ENCODE results near the gene TGDS.
"Not testable (repeated sequence)": the region's sequence is repeated elsewhere in the genome, so short reads cannot be mapped to it uniquely, and the experiment has no call there.

TGDS gene

DNA sequence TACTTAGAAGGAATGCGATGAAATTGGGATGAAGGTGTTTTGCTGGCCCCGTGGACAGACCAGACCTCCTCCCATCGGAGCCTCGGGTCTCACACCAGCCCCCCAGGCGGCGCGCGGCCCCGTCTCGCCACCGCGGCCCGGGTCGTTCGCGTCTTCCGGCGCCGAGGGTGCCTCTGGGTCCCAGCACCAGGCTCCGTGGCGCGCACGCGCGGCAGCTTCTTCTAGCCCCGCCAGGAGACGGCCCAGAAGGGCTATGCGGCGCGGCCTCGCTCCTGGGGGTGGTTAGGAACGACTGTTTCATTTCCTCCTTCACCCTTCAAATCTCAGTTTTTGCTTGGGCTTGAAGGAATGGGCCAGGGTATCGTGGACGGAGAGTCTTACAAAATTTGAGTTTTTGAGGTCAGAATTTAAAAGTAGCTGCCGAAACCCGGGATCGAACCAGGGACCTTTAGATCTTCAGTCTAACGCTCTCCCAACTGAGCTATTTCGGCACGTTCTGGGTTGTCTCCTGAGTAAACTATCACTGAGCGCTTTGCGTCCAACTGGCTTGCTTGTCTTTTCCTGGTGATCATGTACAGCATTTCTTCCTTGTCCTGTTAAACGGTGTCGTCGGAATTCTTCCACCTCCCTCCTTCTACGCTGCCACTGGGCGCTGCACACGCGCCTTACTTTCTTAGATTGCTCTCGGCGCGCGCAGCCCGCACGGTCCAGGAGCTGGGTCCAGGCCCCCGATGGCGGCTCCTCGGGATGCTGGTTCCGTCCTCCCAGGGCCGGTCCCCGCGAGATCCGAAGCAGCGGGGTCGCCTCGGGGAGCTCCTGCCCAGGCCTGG, 46.5 kb downstream of the TGDS start:
- DNase-seq: peak; percentile 92

DNA sequence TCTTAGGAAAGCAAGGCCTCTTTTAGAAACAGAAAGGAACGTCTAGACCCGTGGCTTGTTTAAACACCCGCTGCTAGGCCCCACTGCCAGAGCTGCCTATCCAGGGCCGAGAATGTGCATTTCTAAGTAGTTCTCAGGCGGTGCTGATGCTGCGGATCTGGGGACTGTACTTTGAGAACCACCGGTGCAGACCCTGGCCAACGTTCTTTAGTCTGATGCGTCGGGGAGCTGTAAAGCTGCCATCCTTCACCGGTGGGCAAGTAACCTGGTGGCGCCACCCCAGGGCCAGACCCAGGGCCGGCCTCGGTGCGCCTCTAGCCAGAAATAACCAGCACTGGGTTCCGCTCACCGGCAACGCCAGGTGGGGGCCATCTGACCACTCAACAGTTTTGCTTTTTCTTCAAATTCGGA, 47.1 kb downstream of the TGDS start:
- DNase-seq: peak; percentile 54

DNA sequence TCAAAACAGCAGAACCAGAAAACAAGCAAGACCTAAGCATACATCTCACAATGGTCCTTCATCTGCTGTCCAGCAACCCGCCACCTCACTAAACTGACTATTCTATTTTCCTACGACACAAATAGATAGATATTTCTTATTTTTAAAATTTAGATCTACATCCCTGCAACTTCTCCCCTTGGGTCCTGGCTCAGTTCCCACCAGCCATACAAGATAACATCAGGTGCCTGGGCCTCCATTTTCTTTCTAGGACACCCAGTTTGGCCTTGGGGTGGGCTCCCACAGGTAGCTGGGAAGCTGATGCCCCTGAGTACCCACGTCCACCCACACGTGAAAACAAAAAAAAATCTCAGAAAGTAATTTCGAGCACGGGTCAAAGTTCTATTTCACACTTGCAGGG, 47.6 kb downstream of the TGDS start:
- no peak for DNase-seq

DNA sequence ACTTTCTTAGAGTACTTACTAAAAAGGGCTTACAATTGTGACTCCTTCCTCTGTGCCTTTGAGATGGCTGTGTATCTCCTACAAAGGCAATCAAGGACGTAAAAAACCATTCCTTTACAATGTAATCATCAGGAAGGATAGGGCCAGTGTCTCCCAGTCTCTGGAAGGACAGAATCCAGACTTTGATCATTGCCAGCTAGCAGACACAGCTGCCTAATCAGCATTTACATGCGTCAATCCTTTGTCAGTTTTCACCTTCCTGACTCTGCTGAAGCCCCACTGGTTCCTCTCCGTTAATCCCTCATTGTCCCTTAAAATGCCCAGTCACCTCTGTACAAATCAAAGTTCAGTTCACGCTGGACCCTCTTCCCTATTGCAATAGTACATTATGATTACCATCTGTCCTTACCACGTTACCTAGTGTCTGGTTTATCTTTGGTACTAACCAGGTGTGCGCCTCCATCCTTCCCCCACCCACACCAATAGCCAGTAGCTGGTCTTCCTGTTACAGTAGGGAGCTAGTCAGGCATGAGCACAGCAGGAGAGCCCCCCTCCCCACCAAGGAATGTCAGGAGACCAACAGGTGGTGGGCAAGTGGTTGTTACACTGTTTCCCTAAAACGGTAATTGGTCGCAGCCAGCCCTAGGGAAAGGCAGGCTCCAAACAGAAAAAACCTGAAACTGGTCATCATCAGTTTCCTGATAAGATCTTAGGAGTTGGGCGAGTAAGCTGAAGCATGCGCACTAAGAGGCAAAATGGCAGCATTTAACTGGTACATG, 49.7 kb downstream of the TGDS start:
- DNase-seq: no peak

DNA sequence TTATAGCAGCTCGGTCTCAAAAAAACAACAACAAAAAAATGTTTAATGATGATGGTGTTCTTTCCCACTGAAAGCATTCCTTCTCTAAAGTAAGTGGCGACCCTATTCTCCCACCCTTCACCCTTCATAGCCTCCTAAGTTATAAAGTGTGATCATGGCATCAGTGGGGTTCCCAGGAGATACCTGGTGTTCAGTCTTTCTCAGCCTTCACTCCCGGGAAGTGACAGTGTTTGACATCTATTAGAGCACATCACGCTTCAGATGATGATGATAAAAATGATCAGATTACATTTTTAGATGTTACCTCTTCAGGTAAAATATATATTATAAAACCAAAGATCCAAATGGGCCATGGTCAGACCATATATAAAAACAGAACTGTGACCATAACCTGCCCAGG, 51.0 kb downstream of the TGDS start:
- no peak for DNase-seq

DNA sequence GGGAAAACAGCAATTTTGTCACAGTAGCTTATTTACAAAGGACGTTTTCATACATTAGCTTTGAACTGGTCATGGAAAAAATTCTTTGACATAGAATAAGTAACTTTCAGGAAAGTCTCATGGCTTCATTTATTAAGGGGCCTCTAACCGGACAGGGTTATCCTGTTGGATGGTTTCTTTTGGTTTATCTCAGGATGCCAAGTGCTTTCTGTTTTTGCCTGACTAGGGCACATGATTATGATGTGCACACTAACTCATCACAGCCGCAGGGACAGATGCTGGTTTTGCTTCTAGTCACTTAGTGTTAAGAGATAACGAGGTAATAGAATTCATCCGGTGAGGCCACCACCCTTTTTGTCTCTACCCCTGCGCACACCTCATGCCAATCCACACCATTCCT, 53.0 kb downstream of the TGDS start:
- no peak for DNase-seq

DNA sequence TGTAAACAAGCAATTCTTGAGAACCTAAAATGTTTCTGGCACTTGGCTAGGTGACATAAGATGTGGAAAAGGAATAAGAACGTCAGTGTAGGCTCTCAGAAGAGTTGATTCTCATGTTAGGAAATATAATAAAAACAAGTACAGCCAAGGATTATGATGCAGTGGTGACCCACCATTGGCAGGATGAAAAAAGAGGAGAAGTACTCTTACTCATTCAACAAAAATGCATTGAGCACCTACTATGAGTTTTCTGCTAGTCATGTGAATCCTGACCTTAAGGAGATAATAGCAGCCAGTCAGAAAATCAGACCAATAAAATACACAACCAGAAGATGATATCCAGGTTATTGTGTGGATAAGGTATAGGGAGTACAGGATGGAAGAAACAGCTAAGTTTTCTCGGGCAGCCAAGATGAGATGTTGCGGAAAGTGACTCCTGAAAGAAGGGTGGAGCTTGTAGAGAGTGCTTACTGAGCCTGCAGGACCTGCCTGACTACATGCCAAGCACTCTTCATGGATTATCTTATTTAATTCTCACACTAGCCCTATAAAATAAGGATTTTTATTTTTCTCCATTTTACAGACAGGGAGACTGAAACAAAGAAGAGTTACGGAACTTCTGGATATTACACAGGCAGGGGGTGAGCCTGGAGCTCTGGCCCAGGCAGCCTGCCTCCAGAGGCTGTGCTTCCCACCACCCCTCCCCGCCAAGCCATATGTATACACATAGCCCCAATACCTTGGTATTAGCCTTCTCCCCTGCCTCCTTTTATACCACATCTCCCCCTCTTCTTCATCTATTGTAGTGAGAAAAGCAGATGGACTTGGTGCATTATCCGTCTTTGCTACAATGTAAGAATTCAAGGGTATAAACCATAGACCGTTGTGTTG, 58.0 kb downstream of the TGDS start:
- no peak for DNase-seq

DNA sequence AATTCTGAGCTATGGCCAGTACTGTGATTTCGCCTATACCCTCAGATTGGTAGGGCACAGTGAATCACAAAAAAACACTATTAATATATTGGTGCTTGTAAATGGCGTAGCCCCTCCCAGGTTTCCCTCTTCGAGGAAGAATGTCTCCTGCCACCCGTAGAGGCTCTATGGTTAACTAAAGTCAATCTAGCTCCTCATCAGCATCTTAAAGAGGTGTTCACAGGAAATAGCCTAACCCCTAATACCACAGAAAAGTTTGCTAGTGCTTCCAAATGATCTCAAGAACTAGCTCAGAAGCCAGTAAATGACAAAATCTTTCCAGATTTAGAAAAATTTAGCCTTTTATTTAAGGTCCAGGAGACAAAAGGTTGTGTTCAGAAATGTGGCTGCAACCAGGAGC, 60.2 kb downstream of the TGDS start:
- DNase-seq: no peak

DNA sequence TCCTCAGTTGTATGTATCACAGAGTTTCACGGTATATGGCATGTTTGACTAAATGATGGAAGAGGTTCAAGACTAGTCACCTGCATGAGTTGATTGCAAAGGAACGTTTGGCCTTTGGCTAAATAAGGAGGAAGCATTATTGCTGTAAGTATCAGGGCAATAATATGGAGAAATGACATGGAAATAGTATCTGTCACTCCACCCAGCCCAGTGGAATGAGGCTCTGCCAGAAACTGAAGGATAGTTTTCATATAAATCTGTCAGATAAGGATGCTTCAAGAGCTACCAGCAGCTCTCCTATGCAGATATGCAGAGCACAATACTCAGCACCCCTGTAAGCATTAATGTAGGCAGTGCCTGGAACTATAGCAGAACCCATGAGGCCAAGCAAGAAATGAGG, 60.7 kb downstream of the TGDS start:
- no peak for DNase-seq

DNA sequence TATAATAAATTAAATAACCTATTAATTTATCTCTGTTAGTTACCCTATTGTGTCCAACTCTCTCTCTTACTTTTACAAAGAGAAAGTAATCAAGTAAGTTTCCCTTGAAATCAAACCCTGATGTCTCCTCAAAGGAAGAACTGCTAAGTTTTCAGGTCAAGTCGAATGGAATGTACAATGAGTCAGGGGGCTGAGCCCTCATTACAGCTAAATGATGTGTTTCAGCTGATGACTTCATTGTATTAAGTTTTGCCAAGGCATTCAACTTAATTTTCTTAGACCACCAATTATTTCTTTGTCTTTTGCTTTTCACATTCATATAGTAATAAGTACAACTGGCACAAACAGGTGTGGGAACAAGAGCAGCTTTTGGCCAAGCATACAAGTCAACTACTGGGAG, 61.8 kb downstream of the TGDS start:
- no peak for DNase-seq

DNA sequence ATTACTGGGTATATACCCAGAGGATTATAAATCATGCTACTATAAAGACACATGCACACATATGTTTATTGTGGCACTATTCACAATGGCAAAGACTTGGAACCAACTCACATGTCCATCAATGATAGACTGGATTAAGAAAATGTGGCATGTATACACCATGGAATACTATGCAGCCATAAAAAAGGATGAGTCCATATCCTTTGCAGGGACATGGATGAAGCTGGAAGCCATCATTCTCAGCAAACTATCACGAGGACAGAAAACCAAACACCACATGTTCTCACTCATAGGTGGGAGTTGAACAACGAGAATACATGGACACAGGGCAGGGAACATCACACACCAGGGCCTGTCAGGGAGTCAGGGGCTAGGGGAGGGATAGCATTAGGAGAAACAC, 63.7 kb downstream of the TGDS start:
- DNase-seq: not testable (repeated sequence)

DNA sequence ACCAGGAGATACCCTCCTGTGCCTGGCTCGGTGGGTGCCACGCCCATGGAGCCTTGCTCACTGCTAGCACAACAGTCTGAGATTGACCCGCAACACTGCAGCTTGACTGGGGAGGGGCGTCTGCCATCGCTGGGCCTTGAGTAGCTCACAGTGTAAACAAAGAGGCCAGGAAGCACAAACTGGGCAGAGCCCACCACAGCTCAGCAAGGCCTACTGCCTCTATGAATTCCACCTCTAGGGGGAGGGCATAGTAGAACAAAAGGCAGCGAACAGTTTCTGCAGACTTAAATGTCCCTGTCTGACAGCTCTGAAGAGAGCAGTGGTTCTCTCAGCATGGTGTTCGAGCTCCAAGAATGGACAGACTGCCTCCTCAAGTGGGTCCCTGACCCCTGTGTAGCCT, 69.0 kb downstream of the TGDS start:
- DNase-seq: not testable (repeated sequence)

DNA sequence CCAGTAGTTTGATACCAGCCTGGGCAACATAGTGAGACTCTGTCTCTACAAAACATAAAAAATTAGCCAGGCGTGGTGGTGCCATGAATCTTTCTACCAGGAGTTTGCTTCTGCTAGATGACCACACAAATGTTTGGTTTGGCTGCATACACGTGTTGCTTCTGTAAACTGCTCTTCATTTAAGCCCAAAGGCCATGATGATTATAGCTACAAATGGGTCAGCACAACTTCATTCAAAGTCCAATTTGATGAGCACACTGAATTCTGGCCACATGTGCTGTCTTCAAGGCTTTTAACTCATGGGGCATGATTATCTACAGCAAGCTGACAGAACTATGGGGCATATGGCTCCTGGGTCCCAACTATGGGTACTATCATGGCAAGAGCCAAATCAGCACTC, 70.2 kb downstream of the TGDS start:
- no peak for DNase-seq

DNA sequence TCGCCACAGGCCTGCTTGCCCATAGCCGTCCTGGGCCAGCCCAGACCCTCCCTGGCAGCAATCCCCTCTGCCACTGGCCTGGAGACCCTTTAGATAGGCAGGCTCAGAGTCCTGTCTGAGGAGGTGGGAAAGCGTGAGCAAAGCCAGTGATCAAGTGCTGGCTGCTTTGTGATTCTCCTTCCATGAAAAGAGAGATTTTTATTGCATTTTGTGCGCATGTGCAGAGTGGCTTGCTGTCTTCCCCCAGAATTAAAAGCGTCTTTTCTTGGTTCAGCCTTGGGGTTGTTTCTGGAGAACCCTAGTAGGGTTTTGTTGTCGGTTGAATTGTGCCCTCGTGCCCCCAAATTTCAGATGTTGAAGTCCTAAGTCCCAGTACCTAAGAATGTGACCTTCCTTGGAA, 71.5 kb downstream of the TGDS start:
- no peak for DNase-seq

Data from CD4-positive, alpha-beta T cell treated with Interferon gamma for 1 hour (primary cell).